ENCODE data around the gene PKD1L1. TPM values are rescaled to one million over a fixed set of nuclear protein-coding genes. Genes with fewer than 3 reads are reported as not detected.

The PKD1L1 gene
- total RNA-seq, 4 donors from 2014 or later = 0.07 to 1.7 (median 0.98) TPM

DNA sequence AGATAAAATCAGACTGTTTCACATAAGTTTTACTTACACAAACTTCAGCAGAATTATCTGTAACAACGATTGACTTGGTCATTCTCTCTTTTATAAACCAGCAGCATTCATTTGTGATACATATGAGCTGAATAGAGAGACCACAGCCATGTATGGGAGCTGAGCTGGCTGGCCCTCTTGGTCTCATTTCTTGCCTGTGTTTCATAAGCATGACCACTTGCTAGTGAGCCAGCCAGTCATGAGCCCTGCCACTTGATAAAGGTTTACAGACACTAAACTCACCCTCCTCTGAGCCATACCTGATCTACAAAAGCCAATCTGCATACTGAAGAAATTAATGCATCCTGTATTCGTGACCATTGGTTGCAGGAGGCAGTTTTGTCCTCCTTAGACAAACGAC is 82.1 kb downstream of the PKD1L1 start:
- Histone ChIP-seq H3K4me3 (no peak overlapping the region), H3K27me3 (no peaks in the 10 kb centered on the region), H3K36me3 (no peaks in the 10 kb centered on the region), H3K9me3 (no peaks in the 10 kb centered on the region), H3K4me1 (no peaks in the 10 kb centered on the region), H3K27ac (no peak overlapping the region)
- in situ Hi-C loops (cut with MboI; ENCODE audit: low sequenced_read_pairs in 4 of 4) = no loop called here
- DNase-seq (no peak), ATAC-seq (no peak)
- TF ChIP-seq CTCF (IDR thresholded peaks at IDR 0.05 in 4 of 5, conservative IDR thresholded peaks at IDR 0.05 in 1 of 5) (no peak), POLR2A (IDR thresholded peaks at IDR 0.05) (no peak)
- intact Hi-C loops (cut with DNase I; ENCODE audit: low total_unique reads) = no loop called here

DNA sequence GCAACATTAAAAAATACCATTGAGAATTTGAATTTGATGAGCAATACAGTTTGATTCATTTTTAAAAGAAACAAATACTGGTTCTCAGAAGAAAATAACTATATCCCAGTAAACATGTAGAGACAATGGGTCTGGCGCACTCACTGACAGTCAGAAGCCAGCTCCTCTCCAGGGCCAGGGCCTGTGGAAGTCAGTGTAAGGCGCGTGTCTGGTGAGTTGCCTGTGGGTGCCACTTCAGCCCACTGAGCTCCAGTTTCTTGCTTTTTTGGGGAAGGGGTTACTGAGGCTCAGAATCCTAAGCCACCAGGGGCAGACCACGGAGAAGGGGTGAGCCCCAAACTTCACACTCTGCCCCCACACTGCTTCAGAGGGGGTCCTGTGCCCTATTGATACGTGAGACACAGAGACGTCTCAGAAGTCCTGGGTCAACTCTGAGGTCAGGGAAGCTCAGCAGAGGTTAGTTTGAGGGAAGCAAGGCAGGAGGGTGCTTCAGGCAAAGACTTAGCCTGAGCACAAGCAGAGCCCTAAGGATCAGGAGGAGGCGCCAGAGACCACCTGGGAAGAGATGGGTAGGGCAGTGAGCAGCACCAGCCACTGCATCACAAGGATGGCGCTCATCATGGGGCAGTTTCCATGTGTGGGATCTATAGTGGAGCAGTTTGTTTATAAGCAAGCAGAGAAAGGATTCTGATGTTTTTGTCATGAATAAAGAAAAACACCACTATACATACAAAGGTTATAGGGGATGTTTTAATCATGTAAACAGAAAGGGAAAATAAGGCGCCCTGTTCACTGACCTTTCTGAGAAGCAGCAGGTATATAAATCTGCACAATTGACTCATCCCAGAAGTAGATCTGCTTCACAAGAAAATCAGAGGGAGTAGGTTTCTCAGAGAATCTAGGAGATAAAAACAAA is 95.7 kb downstream of the PKD1L1 start:
- Histone ChIP-seq H3K27me3 (no peaks in the 10 kb centered on the region), H3K4me3 (no peak overlapping the region), H3K27ac (no peak overlapping the region), H3K36me3 (no peaks in the 10 kb centered on the region), H3K9me3 (no peaks in the 10 kb centered on the region), H3K4me1 (no peaks in the 10 kb centered on the region)
- no peak for ATAC-seq
- DNase-seq = no peak
- in situ Hi-C loops (cut with MboI; ENCODE audit: low sequenced_read_pairs in 4 of 4) (no loop called here), intact Hi-C loops (cut with DNase I; ENCODE audit: low total_unique reads) (no loop called here)
- TF ChIP-seq POLR2A (IDR thresholded peaks at IDR 0.05) = no peak
- no peak for TF ChIP-seq CTCF (IDR thresholded peaks at IDR 0.05 in 4 of 5, conservative IDR thresholded peaks at IDR 0.05 in 1 of 5)

- no peak for DNase-seq
- H3K4me3 ChIP-seq = no peak overlapping the region
- H3K36me3 ChIP-seq = no peaks in the 10 kb centered on the region
- TF ChIP-seq POLR2A (IDR thresholded peaks at IDR 0.05) (no peak), CTCF (IDR thresholded peaks at IDR 0.05 in 4 of 5, conservative IDR thresholded peaks at IDR 0.05 in 1 of 5) (no peak)
- no peak for ATAC-seq
- in situ Hi-C loops (cut with MboI; ENCODE audit: low sequenced_read_pairs in 4 of 4) (no loop called here), intact Hi-C loops (cut with DNase I; ENCODE audit: low total_unique reads) (no loop called here)
- no peaks in the 10 kb centered on the region for H3K9me3 ChIP-seq
- no peak overlapping the region for H3K27ac ChIP-seq
- H3K27me3 ChIP-seq = no peaks in the 10 kb centered on the region
- H3K4me1 ChIP-seq = peaks cover 8 to 13% of the 10 kb centered on the region in 2 donors
These were observed 101.1 kb downstream of the PKD1L1 start for GRCh38 chr7:47847207-47847606.

DNA sequence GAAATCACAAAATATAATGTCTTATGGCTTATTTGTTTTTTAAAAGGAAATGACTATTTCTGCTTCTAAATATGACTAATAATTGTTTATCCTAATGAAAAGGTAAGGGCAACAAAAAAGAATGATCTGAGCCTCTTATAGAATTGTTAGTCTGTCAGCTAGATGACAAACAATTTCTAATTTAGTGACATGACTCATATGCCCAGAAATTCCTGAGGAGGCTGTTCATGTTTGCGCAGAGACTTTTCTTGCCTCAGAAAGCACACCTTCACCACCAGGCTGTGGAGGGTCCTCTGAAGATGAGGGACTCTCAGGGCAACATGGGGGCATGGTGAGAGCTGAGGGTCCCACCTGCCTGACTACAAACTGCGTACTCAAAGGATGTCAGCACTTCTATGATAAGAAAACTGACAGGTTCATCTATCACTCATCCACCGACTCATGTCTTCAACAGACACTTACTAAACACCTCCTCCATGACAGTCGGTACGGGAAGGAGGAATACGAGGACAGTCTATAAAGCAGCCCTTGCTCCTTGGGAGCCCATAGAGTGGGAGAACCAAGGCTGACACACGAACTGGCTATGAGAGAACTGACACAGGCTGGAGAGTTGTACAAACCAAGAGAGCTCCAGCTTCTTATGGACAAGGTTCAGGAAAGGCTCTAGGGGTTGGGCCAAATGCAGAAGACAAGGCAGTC is 102.0 kb downstream of the PKD1L1 start:
- DNase-seq (no peak), ATAC-seq (peak; percentile 91 to 95)
- peaks cover 8 to 13% of the 10 kb centered on the region in 2 donors for H3K4me1 ChIP-seq
- no peaks in the 10 kb centered on the region for H3K36me3 ChIP-seq
- in situ Hi-C loops (cut with MboI; ENCODE audit: low sequenced_read_pairs in 4 of 4) (no loop called here), intact Hi-C loops (cut with DNase I; ENCODE audit: low total_unique reads) (no loop called here)
- no peak overlapping the region for H3K4me3 ChIP-seq
- no peaks in the 10 kb centered on the region for H3K27me3 ChIP-seq
- TF ChIP-seq POLR2A (IDR thresholded peaks at IDR 0.05) (no peak), CTCF (IDR thresholded peaks at IDR 0.05 in 4 of 5, conservative IDR thresholded peaks at IDR 0.05 in 1 of 5) (no peak)
- H3K9me3 ChIP-seq = no peaks in the 10 kb centered on the region
- H3K27ac ChIP-seq = no peak overlapping the region
